ENCODE data around the gene NDC80. TPM values are rescaled to one million over a fixed set of nuclear protein-coding genes. Genes with fewer than 3 reads are reported as not detected.

The NDC80 gene
- total RNA-seq, 1 experiment from 2014 or later, result 43.0 TPM

- TF ChIP-seq USF2 (CRISPR knock-in tag; IDR thresholded peaks at IDR 0.05), result no peak
- TF ChIP-seq ETV6 (CRISPR knock-in tag; IDR thresholded peaks at IDR 0.05), result no peak
- TF ChIP-seq MLX (CRISPR knock-in tag; IDR thresholded peaks at IDR 0.05), result no peak
- TF ChIP-seq HMGA2 (CRISPR knock-in tag; IDR thresholded peaks at IDR 0.05), result no peak
- no peak for TF ChIP-seq RELA (CRISPR knock-in tag; IDR thresholded peaks at IDR 0.05; ENCODE audit: borderline replicate concordance)
Observed at GRCh38 chr18:2654169-2654927, 83.0 kb downstream of the NDC80 start (continued).

GRCh38 chr18:2654928-2655177 lies 83.5 kb downstream of the NDC80 start:
- peaks cover 32% of the 10 kb centered on the region for H3K4me1 Mint-ChIP-seq
- peaks cover 60% of the 10 kb centered on the region for H3K27me3 Mint-ChIP-seq (ENCODE audit: low read depth)
- ChIA-PET CTCF (no interaction called here), POLR2A (interaction anchor here (0.6 to 0.7 kb wide), 2 partner anchors 14 to 496 kb away, joined by 3 to 4 read pairs; no protein-coding TSS in a partner anchor)
- DNase-seq (ENCODE audit: low spot score), result no peak
- no peak; the same call in 1 of the 2 replicates for ATAC-seq
- no peaks in the 10 kb centered on the region for H3K36me3 Mint-ChIP-seq
- TF ChIP-seq CREB1 (CRISPR knock-in tag; IDR thresholded peaks at IDR 0.05) (no peak), E2F5 (CRISPR knock-in tag; IDR thresholded peaks at IDR 0.05) (no peak), FOXP1 (CRISPR knock-in tag; IDR thresholded peaks at IDR 0.05; ENCODE audit: borderline replicate concordance) (no peak), ZNF219 (CRISPR knock-in tag; IDR thresholded peaks at IDR 0.05; ENCODE audit: borderline replicate concordance) (no peak), HMGA2 (CRISPR knock-in tag; IDR thresholded peaks at IDR 0.05) (no peak), ZNF416 (CRISPR knock-in tag; IDR thresholded peaks at IDR 0.05) (no peak)
- no peak overlapping the region for H3K27ac Mint-ChIP-seq
- peak overlapping the region; percentile 86 for H3K4me3 Mint-ChIP-seq
- H3K9me3 Mint-ChIP-seq, result no peaks in the 10 kb centered on the region

- Mint-ChIP-seq H3K4me1 (peaks cover 32% of the 10 kb centered on the region), H3K27me3 (ENCODE audit: low read depth) (peaks cover 54% of the 10 kb centered on the region), H3K4me3 (peak within 1 kb of the TSS; percentile 88), H3K27ac (no peak within 1 kb of the TSS), H3K9me3 (no peaks in the 10 kb centered on the region), H3K36me3 (no peaks in the 10 kb centered on the region)
- ATAC-seq, result peak; percentile 85
- DNase-seq (ENCODE audit: low spot score), result peak; percentile 74
- POLR2A ChIA-PET, result interaction anchor here (0.6 to 0.7 kb wide), 2 partner anchors 13 to 495 kb away, joined by 3 to 4 read pairs; no protein-coding TSS in a partner anchor
- CTCF ChIA-PET, result no interaction called here
- TF ChIP-seq E2F4 (CRISPR knock-in tag; IDR thresholded peaks at IDR 0.05; ENCODE audit: borderline replicate concordance, low read depth) (0 out of 2 replicates have a peak, but pooled peaks have one; percentile 8), GABPB1 (CRISPR knock-in tag; IDR thresholded peaks at IDR 0.05) (0 out of 2 replicates have a peak, but pooled peaks have one; percentile 53), ZBTB21 (CRISPR knock-in tag; IDR thresholded peaks at IDR 0.05; ENCODE audit: borderline replicate concordance) (peak; percentile 97), ESRRA (CRISPR knock-in tag; IDR thresholded peaks at IDR 0.05; ENCODE audit: borderline replicate concordance) (0 out of 2 replicates have a peak, but pooled peaks have one; percentile 70), HMGXB4 (CRISPR knock-in tag; IDR thresholded peaks at IDR 0.05) (peak; percentile 45; the same call in 1 of the 2 replicates), MAX (CRISPR knock-in tag; IDR thresholded peaks at IDR 0.05) (peak; percentile 69), FOXK1 (CRISPR knock-in tag; IDR thresholded peaks at IDR 0.05) (peak; percentile 75; the same call in 1 of the 2 replicates), CREM (CRISPR knock-in tag; IDR thresholded peaks at IDR 0.05) (peak; percentile 86), USF2 (CRISPR knock-in tag; IDR thresholded peaks at IDR 0.05) (no peak), KAT7 (CRISPR knock-in tag; IDR thresholded peaks at IDR 0.05; ENCODE audit: borderline replicate concordance) (peak; percentile 97), E2F1 (CRISPR knock-in tag; IDR thresholded peaks at IDR 0.05) (peak; percentile 44; the same call in 1 of the 2 replicates), SP1 (CRISPR knock-in tag; conservative IDR thresholded peaks at IDR 0.05) (peak; percentile 74; the same call in 1 of the 2 replicates)
Observed at GRCh38 chr18:2655178-2655953, 84.0 kb downstream of the NDC80 start, which contains the start of gene SMCHD1. SMCHD1 (plus strand) TSS chr18:2655726; CDS start chr18:2656076, 350 bp downstream.

Data from WTC11 (cell line).